Measurements from ENCODE around the gene CAMK2A.

DNA sequence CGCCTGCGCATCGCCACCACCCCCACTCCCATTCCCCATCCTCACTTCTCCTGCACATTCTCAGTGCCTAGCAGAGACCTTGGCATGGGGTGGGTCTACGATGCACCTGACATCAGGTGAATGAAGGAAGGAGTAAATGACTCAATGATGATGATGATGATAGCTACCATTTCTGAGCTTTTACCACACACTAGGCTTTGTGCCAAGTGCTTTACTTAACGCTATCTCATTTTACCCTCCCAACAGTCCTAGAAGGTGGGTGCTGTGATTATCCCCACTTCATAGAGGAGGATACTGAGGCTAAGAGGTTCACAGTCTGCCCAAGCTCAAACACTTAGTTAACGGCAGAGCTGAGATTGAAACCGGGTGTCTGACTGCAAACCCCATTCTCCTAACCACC is 27.1 kb downstream of the CAMK2A start:
- TF ChIP-seq, protein P1, sequence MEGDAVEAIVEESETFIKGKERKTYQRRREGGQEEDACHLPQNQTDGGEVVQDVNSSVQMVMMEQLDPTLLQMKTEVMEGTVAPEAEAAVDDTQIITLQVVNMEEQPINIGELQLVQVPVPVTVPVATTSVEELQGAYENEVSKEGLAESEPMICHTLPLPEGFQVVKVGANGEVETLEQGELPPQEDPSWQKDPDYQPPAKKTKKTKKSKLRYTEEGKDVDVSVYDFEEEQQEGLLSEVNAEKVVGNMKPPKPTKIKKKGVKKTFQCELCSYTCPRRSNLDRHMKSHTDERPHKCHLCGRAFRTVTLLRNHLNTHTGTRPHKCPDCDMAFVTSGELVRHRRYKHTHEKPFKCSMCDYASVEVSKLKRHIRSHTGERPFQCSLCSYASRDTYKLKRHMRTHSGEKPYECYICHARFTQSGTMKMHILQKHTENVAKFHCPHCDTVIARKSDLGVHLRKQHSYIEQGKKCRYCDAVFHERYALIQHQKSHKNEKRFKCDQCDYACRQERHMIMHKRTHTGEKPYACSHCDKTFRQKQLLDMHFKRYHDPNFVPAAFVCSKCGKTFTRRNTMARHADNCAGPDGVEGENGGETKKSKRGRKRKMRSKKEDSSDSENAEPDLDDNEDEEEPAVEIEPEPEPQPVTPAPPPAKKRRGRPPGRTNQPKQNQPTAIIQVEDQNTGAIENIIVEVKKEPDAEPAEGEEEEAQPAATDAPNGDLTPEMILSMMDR (IDR thresholded peaks at IDR 0.05): no peak
- no peak for TF ChIP-seq POLR2A (IDR thresholded peaks at IDR 0.05)
